Peyer's patch (tissue), 4 donors: Measurements from ENCODE around the gene SIX4.

Experiments
- POLR2A ChIP-seq, 2 donors: fragments of 450-650 bp; IDR thresholded peaks; one replicate each; pipeline ENCODE4 v1.5.1; 2017; ENCODE audit warnings: antibody characterized with exemption in 2 of 2, mild to moderate bottlenecking in 2 of 2, moderate library complexity in 2 of 2
- TF ChIP-seq, protein P1 (sequence below), 6 experiments: fragments of 450-650 bp in 4 of 6; fragments of 200-600 bp in 2 of 6; sonication (generic) in 1 of 6; IDR thresholded peaks; one replicate each; pipeline ENCODE4 v1.5.1; 2017 to 2019; ENCODE audit warnings: antibody characterized with exemption in 6 of 6, mild to moderate bottlenecking in 3 of 6, moderate library complexity in 1 of 6

DNA sequence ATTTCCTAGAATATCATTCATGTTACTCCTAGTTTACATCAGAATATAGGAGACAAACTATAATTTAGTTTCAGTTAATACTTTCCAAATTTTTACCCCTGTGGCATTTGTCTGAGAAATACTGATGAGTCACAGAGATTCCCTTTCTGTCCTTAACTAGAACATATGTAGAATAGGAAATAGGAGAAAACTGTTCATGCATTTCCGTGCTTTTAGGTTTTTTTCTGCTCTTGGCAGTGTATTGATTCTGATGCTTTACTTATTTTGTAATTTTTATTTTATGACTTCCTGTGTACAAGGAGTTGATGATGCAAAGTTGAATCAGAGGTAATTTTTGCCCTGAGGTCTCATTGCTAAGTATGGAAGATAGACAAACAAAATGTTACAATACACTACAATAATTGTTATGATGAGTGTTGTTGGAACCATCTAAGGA is 33.4 kb upstream of the SIX4 start:
- TF ChIP-seq, protein P1, sequence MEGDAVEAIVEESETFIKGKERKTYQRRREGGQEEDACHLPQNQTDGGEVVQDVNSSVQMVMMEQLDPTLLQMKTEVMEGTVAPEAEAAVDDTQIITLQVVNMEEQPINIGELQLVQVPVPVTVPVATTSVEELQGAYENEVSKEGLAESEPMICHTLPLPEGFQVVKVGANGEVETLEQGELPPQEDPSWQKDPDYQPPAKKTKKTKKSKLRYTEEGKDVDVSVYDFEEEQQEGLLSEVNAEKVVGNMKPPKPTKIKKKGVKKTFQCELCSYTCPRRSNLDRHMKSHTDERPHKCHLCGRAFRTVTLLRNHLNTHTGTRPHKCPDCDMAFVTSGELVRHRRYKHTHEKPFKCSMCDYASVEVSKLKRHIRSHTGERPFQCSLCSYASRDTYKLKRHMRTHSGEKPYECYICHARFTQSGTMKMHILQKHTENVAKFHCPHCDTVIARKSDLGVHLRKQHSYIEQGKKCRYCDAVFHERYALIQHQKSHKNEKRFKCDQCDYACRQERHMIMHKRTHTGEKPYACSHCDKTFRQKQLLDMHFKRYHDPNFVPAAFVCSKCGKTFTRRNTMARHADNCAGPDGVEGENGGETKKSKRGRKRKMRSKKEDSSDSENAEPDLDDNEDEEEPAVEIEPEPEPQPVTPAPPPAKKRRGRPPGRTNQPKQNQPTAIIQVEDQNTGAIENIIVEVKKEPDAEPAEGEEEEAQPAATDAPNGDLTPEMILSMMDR (IDR thresholded peaks at IDR 0.05), result no peak
- TF ChIP-seq POLR2A (IDR thresholded peaks at IDR 0.05), result no peak
